T-helper 17 cell (primary cell): ENCODE results near the gene ASL. TPM values are rescaled to one million over a fixed set of nuclear protein-coding genes. Genes with fewer than 3 reads are reported as not detected.
"Not testable (repeated sequence)": the region's sequence is repeated elsewhere in the genome, so short reads cannot be mapped to it uniquely, and the experiment has no call there.

Experiments used
- ATAC-seq: fragments of 150-1000 bp; cut with Tn5 transposase; 2 replicates; pipeline ENCODE4 v1.10.0; 2021; ENCODE audit warnings: mild to moderate bottlenecking, moderate library complexity
- DNase-seq, 3 donors: peaks; one replicate each; pipeline versions ENCODE4 v3.0.0 to v3.0.0-alpha.2; 2020 to 2021
- H3K9me3 ChIP-seq: one replicate; pipeline ENCODE4 v1.7.0; 2013; ENCODE audit warnings: low read length, mild to moderate bottlenecking; ENCODE audit not compliant: control insufficient read depth, poor library complexity, severe bottlenecking
- H3K27ac Mint-ChIP-seq: one replicate; pipeline ENCODE4 v1.8.0; 2022; ENCODE audit warnings: mild to moderate bottlenecking, moderate library complexity, mixed read lengths
- H3K27me3 Mint-ChIP-seq: one replicate; pipeline ENCODE4 v1.8.0; 2022; ENCODE audit warnings: mixed read lengths
- H3K36me3 Mint-ChIP-seq: one replicate; pipeline ENCODE4 v1.8.0; 2022; ENCODE audit warnings: low read depth, mixed read lengths
- H3K4me1 Mint-ChIP-seq: one replicate; pipeline ENCODE4 v1.8.0; 2022; ENCODE audit warnings: mild to moderate bottlenecking, mixed read lengths
- H3K4me3 Mint-ChIP-seq: one replicate; pipeline ENCODE4 v1.8.0; 2022; ENCODE audit warnings: mild to moderate bottlenecking, moderate library complexity, mixed read lengths
- total RNA-seq, 4 donors: library from RNA in 2 of 4; stranded (reverse) in 2 of 4; gene quantifications; one replicate each; pipeline ENCODE4 v1.2.3 and lab custom pipeline; 2022 to 2026

Gene ASL
- total RNA-seq, 2 donors from 2014 or later, result 12.7 to 16.5 TPM

DNA sequence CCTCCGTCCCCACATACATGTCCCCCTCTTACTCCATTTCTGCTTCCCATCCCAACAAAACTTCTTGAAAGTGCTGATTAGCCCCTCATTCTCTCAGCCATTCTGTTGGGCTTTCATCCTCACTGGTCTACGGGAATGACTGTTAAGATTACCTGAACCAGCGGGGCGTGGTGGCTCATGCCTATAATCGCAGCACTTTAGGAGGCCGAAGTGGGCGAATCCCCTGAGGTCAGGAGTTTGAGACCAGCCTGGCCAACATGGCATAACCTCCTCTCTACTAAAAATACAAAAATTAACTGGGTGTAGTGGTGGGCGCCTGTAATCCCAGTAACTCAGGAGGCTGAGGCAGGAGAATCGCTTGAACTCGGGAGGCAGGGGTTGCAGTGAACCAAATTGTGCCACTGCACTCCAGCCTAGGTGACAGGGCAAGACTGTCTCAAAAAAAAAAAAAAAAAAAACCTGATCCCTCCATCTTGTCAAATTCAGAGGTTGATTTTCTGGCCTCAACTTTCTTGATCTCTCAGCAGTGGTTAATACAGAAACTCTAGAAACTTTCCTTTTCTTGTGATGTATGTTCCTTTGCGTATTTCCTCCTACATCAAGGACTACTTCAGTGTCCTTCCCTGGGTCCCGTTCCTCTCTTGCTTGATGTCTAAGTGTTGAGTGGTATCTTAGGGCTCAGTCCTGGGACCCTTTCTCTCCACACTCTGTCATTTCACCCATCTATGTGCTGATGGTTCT is 41.2 kb downstream of the ASL start:
- Mint-ChIP-seq H3K4me3 (peak overlapping the region; percentile 81), H3K27ac (peak overlapping the region; percentile 92), H3K4me1 (peaks cover 36% of the 10 kb centered on the region)
- not testable (repeated sequence) for ATAC-seq, H3K36me3 Mint-ChIP-seq, DNase-seq, H3K9me3 ChIP-seq, H3K27me3 Mint-ChIP-seq

GRCh38 chr7:66118603-66119002 is 43.0 kb downstream of the ASL start:
- peaks cover 36% of the 10 kb centered on the region for H3K4me1 Mint-ChIP-seq

DNA sequence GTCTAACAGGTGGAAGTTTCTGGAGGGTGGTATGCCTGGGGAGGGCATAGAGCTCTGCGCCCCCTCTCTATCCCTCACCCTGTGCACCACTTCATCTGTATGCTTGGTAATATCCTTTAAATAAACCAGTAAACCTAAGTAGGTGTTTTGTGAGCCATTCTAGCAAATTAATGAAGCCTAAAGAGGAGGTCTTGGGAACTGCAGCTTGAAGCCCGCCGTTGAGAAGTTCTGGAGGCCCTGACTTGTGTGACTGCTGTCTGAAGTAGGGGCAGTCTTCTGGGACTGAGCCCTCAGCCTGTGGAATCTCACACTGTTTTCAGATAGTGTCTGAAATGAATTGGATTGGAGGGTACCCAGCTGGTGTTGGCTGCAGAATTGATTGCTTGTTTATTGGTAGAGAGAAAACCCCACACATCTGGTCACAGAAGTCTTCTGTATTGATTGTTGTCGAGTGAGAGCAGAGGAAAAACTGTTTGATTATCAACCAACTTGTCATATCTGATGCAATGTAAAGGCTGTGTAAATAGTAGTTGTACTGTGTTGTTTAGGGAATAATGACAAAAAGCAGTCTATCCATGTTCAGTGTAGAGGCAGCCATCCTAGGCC is 43.7 kb downstream of the ASL start:
- Mint-ChIP-seq H3K27me3 (no peaks in the 10 kb centered on the region), H3K4me3 (no peak overlapping the region), H3K4me1 (peaks cover 36% of the 10 kb centered on the region)

More at GRCh38 chr7:66118603-66119002, 43.0 kb downstream of the ASL start:
- no peaks in the 10 kb centered on the region for H3K27me3 Mint-ChIP-seq
- no peak for DNase-seq
- peaks cover 6% of the 10 kb centered on the region for H3K36me3 Mint-ChIP-seq
- H3K9me3 ChIP-seq, result no peaks in the 10 kb centered on the region
- no peak for ATAC-seq
- H3K27ac Mint-ChIP-seq, result peak overlapping the region; percentile 92
- no peak overlapping the region for H3K4me3 Mint-ChIP-seq

DNA sequence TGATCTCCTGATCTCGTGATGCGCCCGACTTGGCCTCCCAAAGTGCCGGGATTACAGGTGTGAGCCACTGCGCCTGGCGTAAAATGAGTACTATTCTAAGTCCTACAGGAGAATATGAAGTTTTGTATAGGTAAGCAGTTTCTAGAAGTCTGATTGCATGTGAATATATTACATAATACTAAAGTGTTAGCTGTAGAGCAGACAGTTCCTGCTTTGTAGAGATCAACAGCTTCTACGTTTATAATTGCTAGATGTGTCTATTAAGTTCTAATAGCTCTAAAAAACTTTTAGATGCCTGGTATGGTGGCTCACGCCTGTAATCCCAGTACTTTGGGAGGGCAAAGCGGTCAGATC is 47.5 kb downstream of the ASL start:
- no peak overlapping the region for H3K27ac Mint-ChIP-seq
- DNase-seq (no peak), ATAC-seq (no peak)
- H3K4me3 Mint-ChIP-seq, result no peak overlapping the region
- H3K4me1 Mint-ChIP-seq, result peaks cover 33% of the 10 kb centered on the region
- no peaks in the 10 kb centered on the region for H3K36me3 Mint-ChIP-seq
- H3K9me3 ChIP-seq, result no peaks in the 10 kb centered on the region
- H3K27me3 Mint-ChIP-seq, result no peaks in the 10 kb centered on the region

More for the DNA sequence above, 43.7 kb downstream of the ASL start:
- Mint-ChIP-seq H3K36me3 (peaks cover 6% of the 10 kb centered on the region), H3K27ac (peak overlapping the region; percentile 92)
- no peaks in the 10 kb centered on the region for H3K9me3 ChIP-seq
- no peak for DNase-seq
- no peak for ATAC-seq

DNA sequence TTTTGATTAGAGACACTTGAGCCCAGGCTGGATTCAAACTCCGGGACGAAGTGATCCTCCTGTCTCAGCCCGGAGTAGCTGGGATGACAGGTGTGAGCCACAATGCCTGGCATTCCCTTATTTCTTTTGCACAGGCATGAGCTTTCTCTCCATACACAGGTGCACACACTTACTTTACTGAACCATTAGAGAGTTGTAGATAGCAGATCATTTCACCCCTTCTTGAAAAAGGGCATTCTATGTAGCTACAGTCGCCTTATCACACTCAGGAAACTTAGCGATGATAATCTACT is 48.9 kb downstream of the ASL start:
- H3K36me3 Mint-ChIP-seq, ATAC-seq, DNase-seq, H3K9me3 ChIP-seq, H3K27me3 Mint-ChIP-seq: not testable (repeated sequence)
- Mint-ChIP-seq H3K27ac (peak overlapping the region; percentile 83), H3K4me3 (peak overlapping the region; percentile 67), H3K4me1 (peaks cover 25% of the 10 kb centered on the region)

- peak overlapping the region; percentile 15 for H3K4me3 Mint-ChIP-seq
- H3K27ac Mint-ChIP-seq, result peak overlapping the region; percentile 83
- H3K36me3 Mint-ChIP-seq, result no peaks in the 10 kb centered on the region
- peak; percentile 67 for ATAC-seq
- no peak for DNase-seq
- H3K27me3 Mint-ChIP-seq, result no peaks in the 10 kb centered on the region
- no peaks in the 10 kb centered on the region for H3K9me3 ChIP-seq
- peaks cover 26% of the 10 kb centered on the region for H3K4me1 Mint-ChIP-seq
Measured at GRCh38 chr7:66125052-66125694, 49.6 kb downstream of the ASL start.

DNA sequence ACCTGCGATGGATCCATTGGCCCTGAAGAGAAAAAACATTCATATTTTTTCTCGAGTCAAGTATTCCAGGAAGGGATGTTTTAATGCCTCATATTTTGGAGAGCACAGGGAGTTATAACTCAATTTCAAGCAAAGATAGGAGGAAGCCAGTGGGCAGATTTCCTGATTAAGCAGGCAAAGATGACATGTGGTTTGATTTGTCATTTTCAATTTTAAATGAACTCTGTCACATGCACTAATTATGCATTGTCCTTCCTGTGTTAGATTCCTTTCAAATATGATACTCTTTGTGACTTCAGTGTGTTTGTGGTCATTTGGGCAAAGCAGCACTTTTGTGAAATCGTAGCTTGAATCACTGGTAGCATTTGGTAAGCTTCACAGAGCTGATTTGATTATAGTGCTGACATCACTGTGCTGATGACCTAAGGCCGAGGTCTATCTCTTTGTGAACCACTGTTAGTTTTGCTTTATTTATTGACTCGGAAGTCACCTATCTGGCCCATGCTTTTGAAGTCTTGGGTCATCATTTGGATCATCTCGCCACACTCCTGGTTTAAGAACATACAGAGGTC is 50.2 kb downstream of the ASL start:
- Mint-ChIP-seq H3K27ac (peak overlapping the region; percentile 83), H3K4me1 (peaks cover 26% of the 10 kb centered on the region)
- peak; percentile 20 for ATAC-seq
- not testable (repeated sequence) for H3K27me3 Mint-ChIP-seq, H3K36me3 Mint-ChIP-seq, DNase-seq, H3K9me3 ChIP-seq, H3K4me3 Mint-ChIP-seq

DNA sequence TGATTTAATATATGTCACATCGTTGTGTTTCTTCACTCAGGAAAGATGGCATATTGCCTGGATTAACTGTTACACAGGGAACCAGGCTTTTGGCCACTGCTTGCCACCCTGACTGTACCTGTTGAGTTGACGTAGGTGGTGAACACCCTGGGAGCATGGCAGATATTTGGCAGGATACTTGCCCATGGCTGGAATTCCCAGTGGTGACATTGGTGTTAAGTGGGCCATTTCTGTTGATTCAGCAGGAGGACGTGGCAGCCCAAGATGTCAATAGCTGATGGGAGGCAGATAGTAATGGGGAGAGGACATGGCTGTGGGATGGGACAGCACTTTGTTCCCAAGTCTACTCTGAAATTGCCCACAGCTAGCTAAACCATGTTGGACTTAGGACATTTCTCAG is 51.6 kb downstream of the ASL start:
- Mint-ChIP-seq H3K27ac (peak overlapping the region; percentile 56), H3K4me1 (peaks cover 26% of the 10 kb centered on the region)
- H3K9me3 ChIP-seq, DNase-seq, ATAC-seq, H3K4me3 Mint-ChIP-seq, H3K27me3 Mint-ChIP-seq, H3K36me3 Mint-ChIP-seq: not testable (repeated sequence)

DNA sequence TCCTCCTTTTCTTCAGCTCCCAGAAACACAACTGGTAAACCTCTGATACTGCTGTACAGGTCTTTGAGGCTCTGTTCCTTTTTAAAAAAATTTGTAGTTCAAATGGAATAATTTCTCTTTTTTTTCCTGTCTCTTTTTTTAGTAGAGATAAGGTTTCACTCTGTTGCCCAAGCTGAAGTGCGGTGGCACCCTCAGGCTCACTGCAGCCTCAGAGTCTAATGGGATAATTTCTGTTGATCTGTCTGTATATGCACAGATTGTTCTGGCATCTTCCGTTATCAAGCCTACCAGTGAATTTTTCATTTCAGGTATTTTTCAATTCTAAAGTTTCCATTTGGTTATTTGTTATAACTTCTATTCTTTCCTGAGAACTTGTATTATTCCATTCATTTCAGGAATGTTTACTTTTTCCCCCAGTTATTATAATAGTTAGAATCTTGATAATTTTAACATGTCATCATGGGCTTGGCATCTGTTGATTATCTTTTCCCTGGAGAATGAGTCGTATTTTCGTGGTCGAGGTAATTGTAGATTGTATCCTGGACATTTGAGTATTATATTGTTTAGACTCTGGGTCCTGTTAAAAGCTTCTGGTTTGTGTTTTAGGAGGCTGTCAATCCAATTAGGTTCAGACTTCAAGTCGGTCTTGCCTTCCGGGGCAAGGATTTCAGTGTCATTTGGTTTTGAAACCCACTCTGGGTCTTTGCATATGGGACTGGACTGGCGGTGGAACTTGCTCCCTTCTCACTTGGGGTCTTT is 63.6 kb downstream of the ASL start:
- H3K27ac Mint-ChIP-seq, result no peak overlapping the region
- peaks cover 9% of the 10 kb centered on the region for H3K36me3 Mint-ChIP-seq
- H3K4me3 Mint-ChIP-seq, result no peak overlapping the region
- no peaks in the 10 kb centered on the region for H3K9me3 ChIP-seq
- no peaks in the 10 kb centered on the region for H3K27me3 Mint-ChIP-seq
- ATAC-seq (no peak), DNase-seq (no peak)
- peaks cover 2% of the 10 kb centered on the region for H3K4me1 Mint-ChIP-seq

DNA sequence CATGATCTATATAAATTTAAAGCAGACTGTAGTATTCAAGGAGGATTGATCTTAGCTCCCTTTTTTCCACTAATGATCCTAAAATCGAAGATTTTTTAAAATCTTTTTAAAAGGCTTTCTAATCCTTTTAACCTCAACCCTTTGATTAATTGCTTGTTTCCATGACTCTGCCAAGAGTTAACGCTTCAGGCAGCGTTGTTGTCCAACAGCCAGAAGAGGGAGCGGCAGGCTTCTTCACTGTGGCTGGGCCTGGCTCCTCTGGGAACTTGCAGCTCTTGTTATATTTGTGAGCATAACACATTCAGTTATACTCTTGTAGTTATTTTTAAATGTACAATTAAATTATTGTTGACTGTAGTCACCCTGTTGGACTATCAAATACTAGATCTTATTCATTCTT is 65.3 kb downstream of the ASL start:
- H3K9me3 ChIP-seq, result no peaks in the 10 kb centered on the region
- no peak for ATAC-seq
- peak overlapping the region; percentile 53 for H3K27ac Mint-ChIP-seq
- H3K4me1 Mint-ChIP-seq, result peaks cover 4% of the 10 kb centered on the region
- no peak for DNase-seq
- H3K36me3 Mint-ChIP-seq, result peaks cover 11% of the 10 kb centered on the region
- no peaks in the 10 kb centered on the region for H3K27me3 Mint-ChIP-seq
- no peak overlapping the region for H3K4me3 Mint-ChIP-seq

GRCh38 chr7:66142334-66142733 is 66.7 kb downstream of the ASL start:
- H3K27me3 Mint-ChIP-seq, result no peaks in the 10 kb centered on the region
- H3K27ac Mint-ChIP-seq, result peak overlapping the region; percentile 81
- H3K36me3 Mint-ChIP-seq, result peaks cover 15% of the 10 kb centered on the region
- peaks cover 9% of the 10 kb centered on the region for H3K4me1 Mint-ChIP-seq
- no peak overlapping the region for H3K4me3 Mint-ChIP-seq
- H3K9me3 ChIP-seq, result no peaks in the 10 kb centered on the region
- ATAC-seq (no peak), DNase-seq (no peak)

DNA sequence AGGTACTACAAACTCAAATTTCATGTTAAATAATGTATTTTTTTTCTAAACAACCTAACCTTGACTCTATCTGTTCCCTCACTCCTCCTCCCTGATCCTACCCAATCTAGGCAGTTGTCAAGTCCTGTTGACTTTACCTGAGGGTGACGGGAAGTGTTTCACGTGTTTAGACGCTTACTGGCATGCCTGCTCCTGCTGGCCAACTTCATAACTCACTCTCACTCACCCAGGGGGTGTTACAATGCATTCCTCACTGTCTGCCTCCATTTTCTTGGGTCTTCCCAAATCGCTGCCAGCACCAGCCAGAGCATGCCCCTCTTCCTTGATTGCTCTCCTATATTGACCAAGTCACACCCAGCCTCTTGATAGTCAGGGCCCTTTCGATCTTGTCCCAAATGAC is 67.4 kb downstream of the ASL start:
- Mint-ChIP-seq H3K27ac (peak overlapping the region; percentile 81), H3K36me3 (peaks cover 15% of the 10 kb centered on the region)
- DNase-seq, result no peak

More for the DNA sequence above, 67.4 kb downstream of the ASL start:
- Mint-ChIP-seq H3K4me3 (no peak overlapping the region), H3K4me1 (peaks cover 11% of the 10 kb centered on the region), H3K27me3 (no peaks in the 10 kb centered on the region)
- no peak for ATAC-seq
- no peaks in the 10 kb centered on the region for H3K9me3 ChIP-seq
